Keratinocyte (primary cell): ENCODE measurements around the gene SGSM1.

Experiments used
- CTCF ChIP-seq, 3 experiments: IDR thresholded peaks in 1 of 3; conservative IDR thresholded peaks in 1 of 3; optimal IDR thresholded peaks in 1 of 3; 2 replicates in 2 of 3; 3 replicates in 1 of 3; pipeline versions ENCODE3 to v1.5.1; 2011; ENCODE audit warnings: low read length in 3 of 3, mild to moderate bottlenecking in 3 of 3, moderate library complexity in 2 of 3, control low read depth in 1 of 3, inconsistent platforms in 1 of 3; ENCODE audit not compliant: insufficient read depth in 2 of 3; ENCODE audit errors: extremely low read depth in 1 of 3
- EZH2 ChIP-seq: IDR thresholded peaks from one replicate; pipeline ENCODE4 v1.6.1; 2012; ENCODE audit warnings: inconsistent platforms, mild to moderate bottlenecking, low read length, moderate library complexity

- TF ChIP-seq CTCF (optimal IDR thresholded peaks at IDR 0.05 in 1 of 3, IDR thresholded peaks at IDR 0.05 in 1 of 3, conservative IDR thresholded peaks at IDR 0.05 in 1 of 3; ENCODE audit: extremely low read depth in 1 of 3, insufficient read depth in 2 of 3, low read length in 3 of 3) (no peak), EZH2 (no peak)
These were observed 129.9 kb downstream of the SGSM1 start for GRCh38 chr22:24935771-24936483.
